NCI-H1436 treated with DMSO at 0.1 percent for 48 hours (cell line): ENCODE results near the gene RASGRP3.
"Not testable (repeated sequence)": the region's sequence is repeated elsewhere in the genome, so short reads cannot be mapped to it uniquely, and the experiment has no call there.

Source experiments
- DNase-seq: peaks from one replicate; lab custom pipeline; 2025; lab: John Stamatoyannopoulos, UW

Gene RASGRP3

GRCh38 chr2:33457556-33458247, 18.7 kb upstream of the RASGRP3 start:
- DNase-seq, result no peak

- DNase-seq, result no peak
These were observed 18.1 kb upstream of the RASGRP3 start for GRCh38 chr2:33458248-33458819.

GRCh38 chr2:33459745-33460144, 16.7 kb upstream of the RASGRP3 start:
- DNase-seq, result no peak

GRCh38 chr2:33462512-33462911, 13.9 kb upstream of the RASGRP3 start:
- DNase-seq, result not testable (repeated sequence)

- DNase-seq, result no peak
These were observed 9.0 kb upstream of the RASGRP3 start for GRCh38 chr2:33467413-33467812.

- no peak for DNase-seq
These were observed 7.2 kb upstream of the RASGRP3 start for GRCh38 chr2:33469238-33469637.

GRCh38 chr2:33475224-33476130, 972 bp upstream of the RASGRP3 start:
- no peak for DNase-seq

GRCh38 chr2:33476793-33477190, 343 bp downstream of the RASGRP3 start:
- no peak for DNase-seq

GRCh38 chr2:33477473-33478468, 1.3 kb downstream of the RASGRP3 start:
- no peak for DNase-seq

GRCh38 chr2:33478968-33479731, 2.7 kb downstream of the RASGRP3 start:
- no peak for DNase-seq

- DNase-seq, result no peak
These were observed 6.1 kb downstream of the RASGRP3 start for GRCh38 chr2:33482518-33482917.

- DNase-seq, result no peak
These were observed 7.7 kb downstream of the RASGRP3 start for GRCh38 chr2:33484042-33484621.

- DNase-seq, result no peak
These were observed 8.6 kb downstream of the RASGRP3 start for GRCh38 chr2:33485051-33485450.

GRCh38 chr2:33486544-33486943, 10.1 kb downstream of the RASGRP3 start:
- DNase-seq, result no peak

GRCh38 chr2:33488178-33488690, 11.8 kb downstream of the RASGRP3 start:
- DNase-seq, result no peak

GRCh38 chr2:33488715-33489540, 12.5 kb downstream of the RASGRP3 start:
- DNase-seq, result no peak

GRCh38 chr2:33489835-33490431, 13.5 kb downstream of the RASGRP3 start:
- no peak for DNase-seq

- no peak for DNase-seq
These were observed 15.1 kb downstream of the RASGRP3 start for GRCh38 chr2:33491441-33492084.
